Activated T-cell treated with anti-CD3 and anti-CD28 coated beads for 1 hour (primary cell): ENCODE measurements around the gene CLEC16A.

ENCODE experiments used
- DNase-seq: peaks from one replicate; pipeline ENCODE4 v3.0.0-alpha.2; 2020; ENCODE audit warnings: low read depth

CLEC16A gene

GRCh38 chr16:11224096-11224893 is 279.9 kb downstream of the CLEC16A start:
- peak; percentile 27 for DNase-seq

GRCh38 chr16:11224894-11225676 is 280.7 kb downstream of the CLEC16A start:
- DNase-seq, result peak; percentile 59

- no peak for DNase-seq
These were observed 281.5 kb downstream of the CLEC16A start for GRCh38 chr16:11225677-11226549.

DNA sequence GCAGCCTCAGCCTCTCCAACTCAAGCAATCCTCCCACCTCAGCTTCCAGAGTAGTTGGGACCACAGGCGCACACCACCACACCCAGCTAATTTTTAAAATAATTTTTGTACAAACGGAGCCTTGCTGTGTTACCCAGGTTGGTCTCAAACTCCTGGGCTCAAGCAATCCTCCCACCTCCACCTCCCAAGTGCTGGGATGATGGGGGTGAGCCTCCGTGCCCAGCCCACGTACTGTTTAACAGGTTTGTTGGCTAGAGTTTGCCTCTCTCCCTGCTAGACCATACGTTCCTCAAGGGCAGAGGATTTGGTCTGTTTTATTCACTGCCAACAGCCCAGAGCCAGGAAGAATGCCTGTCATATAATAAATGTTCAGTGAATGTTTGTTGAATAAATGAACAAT is 285.1 kb downstream of the CLEC16A start:
- DNase-seq, result no peak

GRCh38 chr16:11229906-11230305 is 285.5 kb downstream of the CLEC16A start:
- no peak for DNase-seq

DNA sequence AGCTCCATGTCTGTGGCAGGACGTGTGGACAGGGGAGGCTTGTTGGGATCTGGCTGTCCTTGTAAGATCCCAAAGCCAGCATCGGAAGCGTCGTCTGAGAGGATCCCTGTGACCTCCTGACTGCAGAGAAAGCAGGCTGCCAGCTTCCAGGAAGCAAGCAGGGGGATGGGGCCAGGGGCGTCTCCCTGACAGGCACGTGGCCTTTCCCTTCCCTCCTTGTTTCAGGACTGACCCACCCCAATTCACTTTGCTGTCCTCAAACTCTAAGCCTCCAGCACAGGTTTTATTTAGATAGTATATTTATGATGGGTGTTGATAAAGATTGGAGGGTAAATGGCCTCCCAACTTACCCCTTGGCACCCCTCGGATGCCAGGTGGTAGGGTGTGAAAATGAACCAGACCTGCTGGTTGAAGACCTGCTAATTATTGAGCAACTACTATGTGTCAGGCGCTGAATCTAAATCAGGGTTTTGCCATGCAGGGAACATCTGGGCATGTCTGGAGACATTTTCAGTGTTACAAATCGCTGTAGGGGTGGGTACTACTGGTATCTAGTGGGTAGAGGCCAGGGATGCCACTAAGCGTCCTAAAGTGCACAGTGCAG is 287.1 kb downstream of the CLEC16A start:
- no peak for DNase-seq
